Measurements from ENCODE around the gene TMPRSS4.

- no peak for TF ChIP-seq CTCF (conservative IDR thresholded peaks at IDR 0.05; ENCODE audit: low read depth in 2 of 2)
- TF ChIP-seq EZH2 (IDR thresholded peaks at IDR 0.05; ENCODE audit: low read depth, unreplicated experiment), result peak; percentile 81
- no peak for TF ChIP-seq EZH2phosphoT487 (IDR thresholded peaks at IDR 0.05; ENCODE audit: unreplicated experiment)
- TF ChIP-seq POLR2AphosphoS5 (IDR thresholded peaks at IDR 0.05; ENCODE audit: low read depth), result no peak
- no peak for TF ChIP-seq REST (IDR thresholded peaks at IDR 0.05; ENCODE audit: unreplicated experiment)
- TF ChIP-seq CREB1 (CRISPR knock-in tag; IDR thresholded peaks at IDR 0.05; ENCODE audit: low read depth), result no peak
- no peak for TF ChIP-seq ZNF331 (CRISPR knock-in tag; IDR thresholded peaks at IDR 0.05; ENCODE audit: low read depth)
- no peak for TF ChIP-seq JUNB (IDR thresholded peaks at IDR 0.05; ENCODE audit: unreplicated experiment)
- no peak for TF ChIP-seq NANOG (IDR thresholded peaks at IDR 0.05; ENCODE audit: borderline replicate concordance)
Observed at GRCh38 chr11:118153516-118153915, 76.6 kb downstream of the TMPRSS4 start.
